Stimulated activated CD8-positive, alpha-beta memory T cell treated with anti-CD3 and anti-CD28 coated beads, Interleukin-12 subunit alpha, Interleukin-12 subunit beta, amount 100 ng/mL, for 24 hours (primary cell): Measurements from ENCODE around the gene FOXR1.
A peak's percentile ranks its signal among the peaks of the same experiment; 100 is the strongest.
"Not testable (repeated sequence)": the region's sequence is repeated elsewhere in the genome, so short reads cannot be mapped to it uniquely, and the experiment has no call there.

Experiments used
- DNase-seq: peaks from one replicate; pipeline ENCODE4 v3.0.0-alpha.2; 2020; ENCODE audit errors: extremely low read depth

Gene FOXR1

DNA sequence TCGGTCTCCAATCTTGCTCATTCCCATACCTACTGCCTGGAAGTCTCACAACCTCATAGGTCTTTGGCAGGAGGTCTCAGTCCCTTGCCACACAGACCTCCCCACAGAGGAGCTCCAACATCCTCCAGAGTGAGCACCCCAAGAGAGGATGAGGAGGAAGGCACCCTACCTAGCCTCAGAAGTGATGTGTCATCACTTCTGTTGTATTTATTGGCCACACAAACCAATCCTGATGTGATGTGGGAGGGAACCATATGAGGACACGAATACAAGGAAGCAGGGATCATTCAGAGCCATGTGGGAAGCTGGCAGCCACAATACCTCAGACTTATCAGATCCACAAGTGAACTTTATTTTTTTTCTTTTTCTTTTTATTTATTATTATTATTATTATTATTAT lies 24.5 kb upstream of the FOXR1 start:
- no peak for DNase-seq

DNA sequence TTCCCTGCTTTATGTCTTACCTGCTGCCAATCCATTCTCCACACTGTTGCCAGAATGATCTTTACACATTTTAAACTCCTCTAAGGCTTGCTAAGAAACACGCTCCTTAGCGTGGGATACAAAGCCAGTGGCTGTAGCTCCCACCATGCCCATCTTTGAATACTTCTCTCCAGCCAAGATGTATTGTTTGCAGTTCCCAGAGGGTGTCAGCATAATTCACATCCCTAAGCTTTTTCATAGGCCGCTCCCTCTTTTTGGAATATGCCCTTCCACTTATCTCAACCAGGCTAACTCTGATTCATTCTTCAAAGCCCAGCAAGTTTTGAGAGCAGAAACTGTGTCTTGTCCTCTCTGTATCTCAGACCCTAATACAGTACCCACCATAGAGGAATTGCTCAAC lies 23.6 kb upstream of the FOXR1 start:
- DNase-seq: no peak

- no peak for DNase-seq
These were observed 18.3 kb upstream of the FOXR1 start for GRCh38 chr11:118953265-118953664.

- not testable (repeated sequence) for DNase-seq
These were observed 17.6 kb upstream of the FOXR1 start for GRCh38 chr11:118953976-118954375.

DNA sequence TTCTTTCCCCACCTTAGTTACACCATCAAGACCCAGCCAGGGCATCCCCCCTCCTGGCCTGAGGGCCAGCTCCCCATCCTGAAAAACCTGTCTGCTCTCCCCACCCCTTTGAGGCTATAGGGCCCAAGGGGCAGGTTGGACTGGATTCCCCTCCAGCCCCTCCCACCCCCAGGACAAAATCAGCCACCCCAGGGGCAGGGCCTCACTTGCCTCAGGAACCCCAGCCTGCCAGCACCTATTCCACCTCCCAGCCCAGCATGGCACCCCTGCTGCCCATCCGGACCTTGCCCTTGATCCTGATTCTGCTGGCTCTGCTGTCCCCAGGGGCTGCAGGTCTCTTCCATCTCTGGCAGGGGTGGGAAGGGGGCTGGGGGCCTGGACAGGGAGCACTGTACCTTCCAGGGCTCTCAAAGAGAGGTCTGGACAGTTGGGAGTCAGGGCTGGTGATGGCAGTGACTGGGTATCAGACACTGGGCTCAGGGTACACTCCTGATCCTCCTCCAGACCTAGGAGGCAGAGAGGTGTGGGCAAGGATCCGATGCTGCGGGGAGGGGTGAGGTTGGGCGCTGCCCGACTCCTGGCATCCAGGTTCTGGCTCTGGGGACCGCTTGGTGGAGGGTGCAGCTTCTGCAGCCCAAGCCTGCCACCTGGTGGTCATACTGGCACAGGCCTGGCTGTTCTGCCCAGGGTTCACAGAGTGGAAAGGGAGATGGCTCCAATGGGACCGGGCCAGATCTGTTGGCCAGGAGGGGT lies 15.3 kb upstream of the FOXR1 start, which contains the start of gene UPK2:
TSS of gene UPK2 (plus strand) at position 205 of the 753 bp plus-strand sequence. CDS start at position 258, 53 bp downstream.
- DNase-seq: peak; percentile 59

GRCh38 chr11:118956847-118957469 lies 14.6 kb upstream of the FOXR1 start:
- no peak for DNase-seq

GRCh38 chr11:118957549-118957948 lies 14.0 kb upstream of the FOXR1 start:
- no peak for DNase-seq

GRCh38 chr11:118957968-118958367 lies 13.6 kb upstream of the FOXR1 start:
- DNase-seq: no peak

- DNase-seq: no peak
These were observed 13.0 kb upstream of the FOXR1 start for GRCh38 chr11:118958577-118958976.

DNA sequence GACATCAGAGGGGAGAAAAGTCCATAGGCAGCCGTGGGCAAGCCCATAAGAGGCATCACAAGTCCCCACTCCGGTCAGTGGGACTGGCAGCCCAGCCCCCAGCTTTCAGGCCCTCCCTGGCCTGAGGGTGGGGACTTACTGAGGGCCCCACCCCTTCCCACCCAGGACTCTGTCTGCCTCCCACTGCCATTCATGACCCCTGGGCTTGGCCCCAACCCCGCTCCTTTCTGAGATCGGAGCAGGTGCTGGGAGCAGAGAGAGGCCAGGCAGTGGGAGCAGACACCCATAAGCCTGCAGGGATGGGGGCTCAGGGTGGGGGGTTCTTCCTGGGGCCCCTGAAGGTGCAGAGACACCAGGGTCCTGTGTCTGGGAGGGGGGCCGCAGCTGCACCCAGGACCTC lies 10.4 kb upstream of the FOXR1 start:
- DNase-seq: no peak

GRCh38 chr11:118961591-118961990 lies 10.0 kb upstream of the FOXR1 start:
- no peak for DNase-seq

- DNase-seq: not testable (repeated sequence)
These were observed 2.1 kb upstream of the FOXR1 start for GRCh38 chr11:118969508-118969907.

DNA sequence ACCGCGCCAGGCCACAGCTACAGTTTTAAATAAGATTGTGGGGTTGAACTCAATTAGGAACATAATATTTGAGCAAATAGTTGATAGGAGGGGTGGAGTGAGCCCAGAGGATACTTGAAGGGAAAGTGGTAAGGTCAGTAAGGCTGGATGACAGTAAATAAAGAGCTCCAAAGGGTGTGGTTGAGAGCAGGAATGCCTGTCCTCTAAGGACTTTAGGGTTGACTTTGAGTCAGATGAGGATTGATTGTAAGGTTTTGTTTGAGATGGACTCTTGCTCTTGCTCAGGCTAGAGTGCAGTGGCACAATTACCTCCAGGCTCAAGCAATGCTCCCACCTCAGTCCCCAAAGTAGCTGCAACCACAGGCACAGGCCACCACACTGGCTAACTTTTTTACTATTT lies 2.4 kb downstream of the FOXR1 start:
- DNase-seq: no peak

DNA sequence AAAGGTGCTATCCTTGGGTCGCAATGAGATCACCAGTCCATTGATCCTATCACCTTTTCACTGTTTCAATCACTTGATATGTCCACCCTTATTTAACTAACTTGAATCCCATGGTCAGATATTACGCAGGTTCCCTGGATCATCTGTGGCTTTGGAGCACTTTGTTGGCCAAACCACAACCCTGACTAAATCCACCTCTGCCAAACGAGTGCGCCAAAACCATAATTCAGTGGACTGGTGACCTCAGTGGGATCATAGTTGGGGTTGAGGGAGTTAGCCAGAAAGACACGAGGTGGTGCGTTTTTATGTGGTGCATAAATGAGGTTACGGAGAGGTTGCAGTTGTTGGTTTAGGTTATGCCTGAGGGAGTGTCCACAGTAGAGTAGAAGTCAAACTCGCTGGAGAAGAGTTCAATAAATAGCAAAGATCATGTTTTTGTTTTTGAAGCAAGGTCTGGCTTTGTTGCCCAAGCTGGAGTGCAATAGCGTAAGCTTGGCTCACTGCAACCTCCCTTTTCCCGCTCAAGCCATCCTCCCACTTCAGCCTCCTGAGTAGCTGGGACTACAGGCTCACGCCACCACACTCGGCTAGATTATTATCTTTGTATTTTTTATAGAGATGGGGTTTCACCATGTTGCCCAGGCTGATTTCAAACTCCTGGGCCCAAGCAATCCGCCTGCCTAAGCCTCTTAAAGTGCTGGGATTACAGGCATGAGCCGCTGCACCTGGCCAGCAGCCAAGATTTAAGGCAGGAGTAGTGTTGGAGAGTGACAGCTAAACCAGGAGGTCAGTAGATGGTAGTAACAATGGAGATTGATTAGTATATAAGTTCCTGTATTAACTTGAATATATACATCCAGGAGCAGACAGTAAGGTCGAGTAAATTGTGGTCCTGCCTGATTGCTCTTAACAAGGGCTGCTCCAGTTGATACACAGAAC lies 4.5 kb downstream of the FOXR1 start:
- DNase-seq: no peak

DNA sequence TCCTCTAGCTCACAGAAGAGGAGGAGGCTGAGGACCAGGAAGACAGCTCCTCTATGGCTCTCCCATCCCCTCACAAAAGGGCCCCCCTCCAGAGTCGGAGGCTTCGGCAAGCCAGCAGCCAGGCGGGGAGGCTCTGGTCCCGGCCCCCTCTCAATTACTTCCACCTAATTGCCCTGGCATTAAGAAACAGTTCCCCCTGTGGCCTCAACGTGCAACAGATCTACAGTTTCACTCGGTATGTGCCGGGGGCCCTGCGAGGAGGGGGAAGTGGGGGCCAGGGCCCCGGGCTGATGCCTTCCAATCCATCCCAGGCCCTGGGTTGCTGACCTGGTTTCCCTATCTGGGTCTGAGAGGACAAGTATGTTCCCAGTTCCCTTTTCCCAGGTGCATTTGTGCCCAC lies 7.9 kb downstream of the FOXR1 start:
- no peak for DNase-seq

GRCh38 chr11:118980191-118980881 lies 8.8 kb downstream of the FOXR1 start:
- DNase-seq: no peak

DNA sequence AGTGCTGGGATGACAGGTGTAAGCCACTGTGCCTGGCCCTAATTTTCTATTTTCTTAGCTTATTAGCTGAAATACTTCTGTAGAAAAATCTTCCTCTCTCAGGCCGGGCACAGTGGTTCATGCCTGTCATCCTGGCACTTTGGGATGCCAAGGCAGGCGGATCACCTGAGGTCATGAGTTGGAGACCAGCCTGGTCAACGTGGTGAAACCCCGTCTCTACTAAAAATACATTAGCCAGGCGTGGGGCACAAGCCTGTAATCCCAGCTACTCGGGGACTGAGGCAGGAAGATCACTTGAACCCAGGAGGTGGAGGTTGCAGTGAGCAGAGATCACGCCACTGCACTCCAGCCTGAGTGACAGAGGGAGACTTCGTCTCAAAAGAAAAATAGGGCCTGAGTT lies 12.8 kb downstream of the FOXR1 start:
- DNase-seq: not testable (repeated sequence)

- no peak for DNase-seq
These were observed 13.3 kb downstream of the FOXR1 start for GRCh38 chr11:118984825-118985224.

- DNase-seq: no peak
These were observed 16.7 kb downstream of the FOXR1 start for GRCh38 chr11:118988280-118988679.

DNA sequence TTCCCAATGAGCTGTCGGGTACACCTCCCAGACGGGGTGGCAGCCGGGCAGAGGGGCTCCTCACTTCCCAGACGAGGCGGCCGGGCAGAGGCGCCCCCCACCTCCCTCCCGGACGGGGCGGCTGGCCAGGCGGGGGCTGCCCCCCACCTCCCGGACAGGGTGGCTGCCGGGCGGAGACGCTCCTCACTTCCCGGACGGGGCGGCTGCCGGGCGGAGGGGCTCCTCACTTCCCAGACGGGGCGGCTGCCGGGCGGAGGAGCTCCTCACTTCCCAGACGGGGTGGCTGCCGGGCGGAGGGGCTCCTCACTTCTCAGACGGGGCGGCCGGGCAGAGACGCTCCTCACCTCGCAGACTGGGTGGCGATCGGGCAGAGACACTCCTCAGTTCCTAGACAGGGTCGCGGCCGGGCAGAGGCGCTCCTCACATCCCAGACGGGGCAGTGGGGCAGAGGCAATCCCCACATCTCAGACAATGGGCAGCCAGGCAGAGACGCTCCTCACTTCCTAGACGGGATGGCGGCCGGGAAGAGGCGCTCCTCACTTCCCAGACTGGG lies 20.0 kb downstream of the FOXR1 start:
- not testable (repeated sequence) for DNase-seq

DNA sequence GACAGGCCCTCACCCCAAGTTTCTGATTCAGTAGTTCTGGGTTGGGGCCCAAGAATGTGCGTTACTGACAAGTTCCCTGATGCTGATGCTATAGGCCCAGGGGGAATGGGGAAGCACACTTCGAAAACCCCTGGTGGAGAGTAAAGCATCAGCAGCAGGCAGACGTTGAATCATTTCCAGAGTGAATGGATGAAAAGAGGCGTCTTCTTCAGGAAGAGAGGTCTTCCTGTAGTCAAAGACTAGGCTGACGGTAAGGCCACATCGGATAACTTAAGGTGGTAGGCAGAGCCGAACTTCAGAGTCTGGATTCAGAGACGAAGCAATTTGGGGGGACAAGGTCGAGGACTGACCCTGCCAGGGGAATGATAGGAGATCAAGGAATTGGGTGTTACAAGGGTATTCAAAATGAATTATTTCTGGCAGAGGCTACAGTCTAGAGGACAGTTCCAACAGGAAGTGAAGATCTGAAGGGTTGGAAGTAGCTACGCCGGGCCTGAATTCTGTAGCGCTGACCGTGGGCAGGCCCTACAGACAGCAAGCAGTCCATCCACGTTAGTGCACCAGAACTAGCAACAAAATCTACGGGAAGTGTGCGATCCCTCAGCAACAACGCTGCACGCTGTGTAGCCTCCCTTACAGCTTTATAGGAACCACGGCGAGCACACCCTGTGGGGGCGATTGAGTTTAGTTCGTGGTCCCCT lies 25.5 kb downstream of the FOXR1 start:
- DNase-seq: no peak
